HG02840 (cell line): ENCODE data around the gene NEU4.
"Not testable (repeated sequence)": the region's sequence is repeated elsewhere in the genome, so short reads cannot be mapped to it uniquely, and the experiment has no call there.

Source experiments
- ATAC-seq: cut with Tn5 transposase; IDR thresholded peaks from one replicate; pipeline ENCODE4 v1.9.1; 2021; ENCODE audit warnings: mild to moderate bottlenecking, moderate library complexity, moderate number of reproducible peaks; ENCODE audit not compliant: unreplicated experiment, low FRiP score

The NEU4 gene

DNA sequence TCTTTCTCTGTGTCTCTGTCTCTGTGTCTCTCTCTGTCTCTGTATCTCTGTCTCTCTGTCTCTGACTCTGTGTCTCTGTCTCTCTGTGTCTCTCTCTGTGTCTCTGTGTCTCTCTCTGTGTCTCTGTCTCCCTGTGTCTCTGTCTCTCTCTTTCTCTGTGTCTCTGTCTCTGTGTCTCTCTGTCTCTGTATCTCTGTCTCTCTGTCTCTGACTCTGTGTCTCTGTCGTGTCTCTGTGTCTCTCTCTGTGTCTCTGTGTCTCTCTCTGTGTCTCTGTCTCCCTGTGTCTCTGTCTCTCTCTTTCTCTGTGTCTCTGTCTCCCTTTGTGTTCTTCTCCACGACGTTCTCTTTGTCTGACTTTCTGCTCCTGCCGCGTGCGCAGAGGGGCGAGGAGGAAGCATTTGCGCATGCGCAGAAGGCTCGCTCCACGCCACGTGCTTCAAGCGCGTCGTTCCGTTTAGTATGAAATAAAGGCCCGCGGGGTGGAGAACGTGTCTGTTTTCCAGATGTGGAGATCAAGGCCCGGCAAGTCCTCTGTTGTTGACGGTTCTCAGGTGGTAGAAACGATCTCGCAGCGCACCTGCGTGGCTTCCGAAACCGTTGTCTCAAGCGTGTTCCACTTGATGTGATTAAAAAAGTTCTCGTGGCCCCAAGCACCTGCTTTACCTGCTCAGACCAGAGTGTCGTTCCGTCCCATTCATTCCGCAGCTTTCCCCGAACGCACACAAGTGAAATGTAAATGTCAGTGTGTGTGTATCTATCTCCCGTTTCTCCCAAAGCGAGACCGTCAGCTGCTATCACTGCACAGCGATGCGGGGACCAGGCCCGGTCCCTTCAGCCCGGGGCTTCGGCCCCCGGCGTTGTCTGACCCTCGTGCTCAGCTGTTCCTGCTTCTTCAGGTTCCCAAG, 14.8 kb downstream of the NEU4 start:
- not testable (repeated sequence) for ATAC-seq

- ATAC-seq, result no peak
Observed at GRCh38 chr2:241827394-241827793, 18.4 kb downstream of the NEU4 start.

DNA sequence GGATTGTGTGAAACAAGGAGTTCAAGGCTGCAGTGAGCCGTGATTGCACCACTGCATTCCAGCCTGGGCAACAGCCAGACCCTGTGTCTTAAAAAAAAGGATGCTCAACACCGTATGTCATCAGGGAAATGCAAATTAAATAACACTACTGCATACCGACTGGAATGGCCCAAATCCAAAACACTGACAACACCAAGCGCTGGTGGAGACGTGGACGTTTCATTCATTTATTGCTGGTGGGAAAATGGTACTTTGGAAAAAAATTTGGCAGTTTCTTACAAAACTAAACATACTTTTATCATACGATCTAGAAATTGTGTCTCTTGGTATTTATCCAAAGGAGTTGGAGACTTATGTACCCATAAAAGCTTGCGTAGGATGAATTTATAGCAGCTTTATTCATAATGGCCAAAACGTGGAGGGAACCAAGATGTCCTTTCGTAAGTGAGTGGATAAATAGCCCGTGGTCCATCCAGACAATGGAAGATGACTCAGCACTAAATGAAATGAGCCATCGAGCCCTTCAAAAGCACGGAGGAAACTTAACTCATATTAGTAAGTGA, 24.2 kb downstream of the NEU4 start:
- no peak for ATAC-seq

GRCh38 chr2:241833756-241834526, 24.9 kb downstream of the NEU4 start:
- ATAC-seq, result not testable (repeated sequence)

GRCh38 chr2:241834527-241835210, 25.7 kb downstream of the NEU4 start:
- ATAC-seq, result no peak

DNA sequence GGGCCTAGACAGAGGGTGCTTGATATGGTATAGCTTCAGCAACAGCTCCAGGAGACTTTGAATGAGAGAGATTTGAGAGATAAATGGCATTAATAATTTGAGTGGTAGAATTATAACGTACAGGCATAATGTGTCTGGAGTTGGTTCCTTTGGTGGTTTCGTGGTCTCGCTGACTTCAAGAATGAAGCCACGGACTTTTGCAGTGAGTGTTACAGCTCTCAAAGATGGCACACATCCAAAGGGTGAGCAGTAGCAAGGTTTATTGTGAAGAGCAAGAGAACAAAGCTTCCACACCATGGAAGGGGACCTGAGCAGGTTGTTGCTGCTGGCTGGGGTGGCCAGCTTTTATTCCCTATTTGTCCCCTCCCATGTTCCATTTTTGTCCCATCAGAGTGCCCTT, 26.6 kb downstream of the NEU4 start:
- no peak for ATAC-seq

DNA sequence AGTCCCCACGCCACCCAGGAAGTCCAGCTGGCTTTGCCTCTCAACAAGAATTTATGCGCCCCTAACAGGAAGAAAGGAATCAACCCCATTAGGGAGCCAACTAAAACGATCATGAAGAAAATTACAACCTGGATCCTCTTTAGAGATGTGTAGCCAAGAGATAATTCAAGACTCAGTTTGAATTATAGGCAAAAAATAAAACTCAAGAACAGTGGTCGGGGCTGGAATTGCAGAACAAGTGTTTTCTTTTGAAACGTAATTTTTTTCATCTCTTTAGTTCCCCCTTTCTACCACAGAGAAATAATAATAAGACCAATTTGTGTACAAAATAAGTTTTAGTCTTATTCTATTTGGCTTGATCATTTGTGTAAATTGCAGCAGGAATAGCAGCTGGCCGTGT, 27.3 kb downstream of the NEU4 start:
- ATAC-seq, result no peak

DNA sequence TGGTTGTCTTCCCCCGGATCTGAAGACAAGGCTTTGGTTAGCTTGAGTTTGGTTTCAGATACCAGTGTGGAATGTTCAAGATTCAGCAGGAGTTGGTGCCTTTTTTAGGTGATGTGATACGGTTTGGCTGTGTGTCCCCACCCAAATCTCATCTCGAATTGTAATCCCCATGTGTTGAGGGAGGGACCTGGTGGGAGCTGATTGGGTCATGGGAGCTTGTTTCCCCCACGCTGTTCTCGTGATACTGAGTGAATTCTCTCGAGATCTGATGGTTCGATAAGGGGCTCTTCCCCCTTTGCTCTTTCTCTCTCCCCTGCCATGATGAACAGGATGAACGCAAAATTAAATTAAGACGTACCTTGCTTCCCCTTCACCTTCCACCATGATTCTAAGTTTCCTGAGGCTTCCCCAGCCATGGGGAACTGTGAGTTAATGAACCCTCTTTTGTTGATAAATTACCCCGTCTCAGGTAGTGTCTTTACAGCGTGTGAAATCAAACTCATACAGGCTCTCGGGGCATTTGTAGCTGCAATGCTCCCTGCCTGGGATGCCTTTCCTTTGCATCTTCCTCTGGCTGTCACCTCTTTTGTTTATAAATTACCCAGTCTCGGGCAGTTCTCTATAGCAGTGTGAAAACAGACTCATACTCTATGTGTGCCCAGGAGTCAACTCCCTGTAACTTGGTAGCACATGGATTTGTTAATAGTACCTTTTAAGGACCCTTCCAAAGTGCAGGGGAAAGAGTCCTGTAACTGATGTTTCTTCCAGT, 28.4 kb downstream of the NEU4 start:
- no peak for ATAC-seq

- ATAC-seq, result no peak
Observed at GRCh38 chr2:241841181-241842066, 32.4 kb downstream of the NEU4 start.

GRCh38 chr2:241842067-241842415, 33.0 kb downstream of the NEU4 start:
- no peak for ATAC-seq

DNA sequence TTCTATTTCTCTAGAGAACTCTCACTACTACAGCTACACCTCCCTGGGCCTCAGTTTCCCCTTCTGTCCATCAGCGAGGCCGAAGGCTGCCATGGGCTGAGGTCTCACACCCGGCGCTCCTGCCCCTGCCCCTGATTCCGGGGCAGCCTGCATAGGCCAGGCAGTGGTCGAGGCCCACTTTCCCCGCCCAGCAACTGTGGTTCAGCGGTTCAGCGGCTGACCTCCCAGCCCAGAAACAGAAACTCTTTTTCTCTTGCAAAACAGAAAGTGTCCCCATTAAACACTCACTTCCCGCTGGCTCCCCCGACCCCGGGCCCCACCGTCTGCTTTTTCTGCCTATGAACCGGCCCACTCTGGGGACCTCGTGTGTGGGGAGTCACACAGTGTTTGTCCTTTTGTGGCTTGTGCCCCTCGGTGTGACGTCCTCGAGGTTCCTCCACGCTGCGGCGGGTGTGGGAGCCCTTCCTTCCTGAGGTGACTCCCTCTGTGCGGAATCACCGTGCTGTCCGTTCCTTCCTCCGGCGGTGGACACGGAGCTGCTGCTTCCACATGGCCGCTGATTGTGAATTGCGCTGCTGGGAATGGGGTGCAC, 33.7 kb downstream of the NEU4 start:
- ATAC-seq, result no peak

DNA sequence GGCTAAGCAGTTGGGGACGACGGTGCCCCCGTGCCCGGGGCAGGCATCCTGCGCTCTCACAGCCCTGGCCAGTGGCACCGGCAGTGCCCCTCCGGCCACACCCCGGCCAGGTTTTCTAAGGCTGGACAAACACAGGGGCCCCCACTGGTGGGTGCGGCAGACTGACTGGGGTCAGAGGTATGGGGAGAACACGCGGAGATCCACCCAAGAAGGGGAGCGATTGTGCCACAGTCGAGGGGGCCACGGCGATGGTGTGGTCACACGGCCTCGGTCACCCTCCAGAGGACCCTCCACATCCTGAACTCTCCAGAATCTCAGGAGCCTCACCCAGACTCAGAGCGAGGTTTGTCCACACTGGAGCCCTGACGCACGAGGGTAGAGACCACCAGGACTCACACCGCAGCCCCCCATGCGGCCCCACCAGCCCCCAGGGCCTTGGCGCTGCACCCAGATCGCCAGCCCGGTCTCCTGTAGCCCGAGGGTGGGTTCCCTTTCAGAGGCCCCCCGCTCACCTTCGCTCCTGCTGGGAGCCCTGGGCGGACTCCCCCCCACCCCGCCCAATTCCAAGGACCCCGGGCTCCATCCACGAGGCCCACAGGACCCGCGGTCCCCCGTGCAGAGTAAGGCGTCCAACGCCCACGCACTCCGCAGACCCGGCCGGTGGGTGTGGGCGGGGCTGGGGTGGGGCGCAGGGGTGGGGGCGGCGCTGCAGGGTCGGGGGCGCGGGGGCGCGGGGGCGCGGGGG, 34.5 kb downstream of the NEU4 start:
- ATAC-seq, result no peak

DNA sequence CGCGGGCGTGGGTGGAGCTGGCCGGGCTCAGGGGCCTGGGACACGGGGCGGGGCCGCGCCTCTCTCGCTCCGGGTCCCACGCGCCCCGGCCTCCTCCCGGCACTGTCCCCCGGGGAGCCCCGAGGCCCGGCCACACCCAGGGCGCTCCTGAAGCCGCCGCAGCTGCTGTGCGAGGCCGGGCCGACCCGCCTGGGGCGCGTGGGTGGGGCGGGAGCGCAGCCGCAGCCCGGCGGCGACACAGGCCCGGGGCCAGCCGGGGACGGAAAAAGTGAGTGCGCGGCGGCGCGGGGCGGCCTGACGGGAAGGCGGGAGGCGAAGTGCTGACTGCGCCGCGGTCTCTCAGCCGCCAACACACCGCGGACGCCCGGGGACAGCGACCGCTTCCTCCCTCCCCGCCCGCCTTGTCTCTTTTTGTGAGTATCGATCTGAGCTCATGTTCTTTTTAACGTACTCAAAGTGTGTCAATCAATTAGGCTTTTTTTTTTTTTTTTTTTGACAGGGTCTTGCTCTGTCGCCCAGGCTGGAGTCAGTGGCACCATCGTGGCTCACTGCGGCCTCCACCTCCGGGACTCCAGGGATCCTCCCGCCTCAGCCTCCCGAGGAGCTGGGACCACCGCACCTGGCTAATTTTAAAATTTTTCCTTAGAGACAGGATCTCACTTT, 35.2 kb downstream of the NEU4 start:
- ATAC-seq, result no peak

GRCh38 chr2:241844831-241845578, 36.0 kb downstream of the NEU4 start:
- no peak for ATAC-seq

GRCh38 chr2:241846406-241846805, 37.4 kb downstream of the NEU4 start:
- ATAC-seq, result no peak

GRCh38 chr2:241848761-241849615, 40.0 kb downstream of the NEU4 start:
- no peak for ATAC-seq
